Hematopoietic multipotent progenitor cell treated with erythropoietin and hydrocortisone succinate and interleukin-3 and kit ligand, for 8 days (in vitro differentiated cells): ENCODE data around the gene CCDC69.
"Not testable (repeated sequence)": the region's sequence is repeated elsewhere in the genome, so short reads cannot be mapped to it uniquely, and the experiment has no call there.

ENCODE experiments used
- DNase-seq: peaks from one replicate; pipeline ENCODE4 v3.0.0-alpha.2; 2015

Gene CCDC69

DNA sequence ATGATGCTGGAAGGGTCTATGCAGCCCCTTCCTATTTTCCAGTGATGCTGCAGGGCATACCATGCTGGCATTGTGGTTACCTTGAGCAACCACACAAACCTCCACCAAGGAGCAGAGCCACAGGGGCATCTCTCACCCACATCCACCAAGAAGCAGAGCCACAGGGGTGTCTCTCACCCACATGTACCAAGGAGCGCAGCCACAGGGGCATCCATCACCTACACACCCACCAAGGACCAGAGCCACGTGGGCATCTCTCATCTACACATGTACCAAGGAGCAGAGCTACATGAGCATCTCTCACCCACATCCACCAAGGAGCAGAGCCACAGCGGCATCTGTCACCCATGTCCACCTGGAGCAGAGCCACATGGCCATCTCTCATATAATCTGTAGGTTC lies 20.3 kb upstream of the CCDC69 start:
- DNase-seq = no peak

DNA sequence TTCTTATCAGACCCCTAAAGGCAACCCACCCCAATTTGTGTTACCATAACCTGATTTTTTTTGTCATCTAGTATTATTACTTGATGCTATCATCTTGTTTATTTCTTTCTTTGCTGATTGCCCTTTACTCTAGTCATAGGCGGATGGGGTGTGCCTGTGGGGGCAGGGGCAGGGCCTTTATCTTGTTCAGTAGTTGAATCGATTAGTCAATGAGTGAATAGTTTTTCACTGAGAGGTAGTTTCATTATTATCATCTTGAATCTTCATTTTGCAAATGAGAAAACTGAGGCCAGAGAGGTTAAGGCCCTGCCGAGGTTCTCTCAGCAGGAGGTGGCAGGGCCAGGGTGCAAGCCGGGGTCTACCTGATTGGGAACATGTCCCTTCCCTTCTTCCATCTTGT lies 19.7 kb upstream of the CCDC69 start:
- no peak for DNase-seq

DNA sequence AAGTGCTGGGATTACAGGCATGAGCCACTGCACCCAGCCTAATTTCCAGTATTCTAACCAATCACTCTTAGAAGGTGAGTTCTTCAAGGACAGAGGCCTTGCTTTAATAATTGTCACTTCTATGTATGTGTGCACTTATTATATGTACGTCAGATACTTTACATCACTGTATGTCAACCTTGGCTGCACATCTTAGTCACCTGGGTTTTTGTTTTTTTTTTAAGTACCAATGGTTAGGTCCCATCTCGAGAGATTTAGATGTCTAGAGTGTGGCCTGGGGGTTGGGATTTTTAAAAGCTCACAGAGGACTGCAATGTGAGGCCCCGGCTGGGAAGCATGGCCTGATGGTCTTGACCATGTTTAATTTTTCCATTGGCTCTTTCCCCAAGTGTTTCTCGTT lies 19.2 kb upstream of the CCDC69 start:
- DNase-seq = no peak

DNA sequence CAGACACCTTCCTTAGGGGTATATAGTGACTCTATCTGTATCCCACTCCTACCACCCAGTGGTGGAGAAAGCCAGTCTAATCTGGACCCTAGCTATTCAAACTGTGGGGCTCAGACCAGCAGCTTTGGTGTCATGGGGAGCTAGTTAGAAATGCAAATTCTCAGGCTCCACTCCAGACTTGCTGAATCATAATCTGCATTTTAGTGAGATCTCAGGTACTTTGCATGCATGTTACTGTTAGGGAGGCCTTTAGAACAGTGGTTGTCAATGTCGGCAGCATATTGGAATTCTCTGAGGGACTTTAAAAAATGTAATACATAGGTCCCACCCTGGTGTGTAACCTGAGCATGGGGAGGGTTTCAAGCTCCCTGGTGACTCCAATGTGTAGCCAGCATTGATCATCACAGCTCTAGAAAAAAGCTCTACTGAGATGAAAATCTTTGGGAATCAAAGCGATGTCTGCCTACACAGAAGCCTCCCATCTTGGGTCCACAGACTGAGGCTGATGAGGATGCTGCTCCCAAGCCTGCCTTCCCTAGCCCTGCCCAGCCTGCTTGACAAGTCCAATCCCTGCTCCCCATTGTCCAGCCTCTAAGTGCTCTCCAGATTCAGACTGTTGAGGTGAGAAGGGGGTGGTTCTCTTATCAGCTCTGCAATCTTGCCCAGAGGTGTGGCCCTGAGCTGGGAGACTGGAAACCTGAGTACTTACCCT lies 17.2 kb upstream of the CCDC69 start:
- no peak for DNase-seq

DNA sequence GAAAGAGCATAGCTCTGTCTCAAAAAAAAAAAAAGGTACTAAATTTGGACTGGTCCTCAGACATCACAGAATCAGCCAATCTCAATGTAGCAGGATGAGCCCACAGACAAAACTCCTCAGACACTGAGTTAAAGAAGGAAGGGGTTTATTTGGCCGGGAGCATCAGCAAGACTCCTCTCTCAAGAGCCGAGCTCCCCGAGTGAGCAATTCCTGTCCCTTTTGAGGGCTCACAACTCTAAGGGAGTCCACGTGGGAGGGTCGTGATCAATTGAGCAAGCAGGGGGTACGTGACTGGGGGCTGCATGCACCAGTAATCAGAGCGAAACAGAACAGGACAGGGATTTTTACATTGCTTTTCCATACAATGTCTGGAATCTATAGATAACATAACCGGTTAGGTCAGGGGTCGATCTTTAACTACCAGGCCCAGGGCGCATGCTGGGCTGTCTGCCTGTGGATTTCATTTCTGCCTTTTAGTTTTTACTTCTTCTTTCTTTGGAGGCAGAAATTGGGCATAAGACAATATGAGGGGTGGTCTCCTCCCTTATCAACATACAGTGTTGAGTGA lies 16.5 kb upstream of the CCDC69 start:
- not testable (repeated sequence) for DNase-seq

DNA sequence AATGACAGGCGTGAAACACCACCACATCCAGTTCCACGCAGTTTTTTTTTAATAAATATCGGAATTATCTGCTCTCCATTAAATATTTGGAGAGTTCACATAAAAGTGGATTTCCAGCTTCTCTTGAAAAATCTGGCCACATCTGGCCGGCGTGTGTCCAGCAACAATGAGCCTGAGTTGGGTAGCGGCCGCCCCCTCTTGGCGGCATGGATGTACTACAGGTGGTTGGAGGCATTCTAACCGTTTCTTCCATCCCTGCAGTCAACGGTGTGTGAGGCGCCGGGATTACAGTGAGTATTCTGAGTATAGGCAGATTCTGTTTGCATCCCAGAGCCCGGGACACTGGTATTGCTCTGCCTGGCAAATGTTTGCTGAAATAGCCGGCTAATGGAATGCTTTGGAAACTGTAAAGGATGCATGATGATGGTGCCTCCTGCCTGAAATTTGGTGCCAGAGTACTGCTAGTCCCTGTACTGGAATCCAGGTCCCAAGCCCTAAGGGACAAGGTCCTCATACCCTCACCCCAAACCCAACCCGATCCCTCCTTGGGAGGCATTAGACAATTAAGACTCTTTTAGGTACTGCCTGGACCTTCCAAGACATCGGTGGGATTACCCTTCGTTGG lies 15.5 kb upstream of the CCDC69 start:
- DNase-seq = peak; percentile 69

DNA sequence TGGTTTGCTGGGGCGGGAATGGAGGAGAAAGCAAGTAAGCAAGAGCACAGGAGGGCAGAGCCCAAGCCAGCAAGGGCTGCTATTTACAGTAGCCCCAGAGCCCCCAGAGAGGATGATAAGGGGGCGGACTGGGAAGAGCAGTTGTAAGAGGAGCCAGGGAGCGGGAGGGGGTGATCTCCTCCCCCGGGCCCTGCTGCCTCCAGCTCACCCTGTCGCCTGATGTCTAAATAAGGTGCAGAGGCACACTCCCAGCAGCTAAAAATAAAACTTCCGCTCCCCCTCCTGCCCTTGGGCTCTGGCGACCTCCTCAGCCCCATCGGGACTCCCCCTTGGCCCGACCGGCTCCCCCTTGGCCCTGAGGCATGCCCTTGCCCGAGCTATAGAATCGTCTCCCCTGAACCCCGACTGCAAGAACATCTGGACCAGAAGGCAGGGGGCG lies 14.4 kb upstream of the CCDC69 start:
- DNase-seq = no peak

DNA sequence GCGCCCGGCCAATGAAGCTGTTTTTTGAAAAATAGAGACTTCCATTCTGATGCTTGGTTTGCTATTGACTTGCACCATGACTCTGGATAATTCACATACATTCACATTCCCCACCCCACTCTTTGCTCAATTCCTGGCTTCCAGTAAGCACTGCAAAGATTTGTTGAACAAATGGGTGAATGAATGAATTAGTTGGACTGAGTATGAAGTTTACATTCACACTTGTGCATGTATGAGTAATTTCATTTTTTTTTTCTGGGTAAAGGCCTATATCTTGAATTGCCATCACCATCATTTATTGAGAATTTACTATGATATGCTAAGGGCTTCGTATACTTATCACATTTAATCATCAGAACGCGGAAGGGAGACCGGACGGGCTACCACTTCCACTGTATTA lies 13.8 kb upstream of the CCDC69 start:
- DNase-seq = no peak

DNA sequence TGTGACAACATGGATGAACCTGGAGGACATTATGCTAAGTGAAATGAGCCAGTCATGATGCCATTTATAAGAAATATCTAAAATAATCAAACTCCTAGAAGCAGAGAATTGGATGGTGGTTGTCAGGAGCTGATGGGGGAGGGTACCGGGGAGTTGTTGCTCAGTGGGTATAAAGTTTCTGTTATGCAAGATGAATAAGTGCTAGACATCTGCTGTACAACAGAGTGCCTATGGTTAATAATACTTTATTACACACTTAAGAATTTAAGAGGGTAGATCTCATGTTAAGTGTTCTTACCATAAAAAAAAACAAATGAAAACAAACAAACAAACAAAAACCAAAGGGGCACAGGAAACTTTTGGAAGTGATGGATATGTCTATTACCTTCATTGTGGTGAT lies 13.0 kb upstream of the CCDC69 start:
- no peak for DNase-seq

DNA sequence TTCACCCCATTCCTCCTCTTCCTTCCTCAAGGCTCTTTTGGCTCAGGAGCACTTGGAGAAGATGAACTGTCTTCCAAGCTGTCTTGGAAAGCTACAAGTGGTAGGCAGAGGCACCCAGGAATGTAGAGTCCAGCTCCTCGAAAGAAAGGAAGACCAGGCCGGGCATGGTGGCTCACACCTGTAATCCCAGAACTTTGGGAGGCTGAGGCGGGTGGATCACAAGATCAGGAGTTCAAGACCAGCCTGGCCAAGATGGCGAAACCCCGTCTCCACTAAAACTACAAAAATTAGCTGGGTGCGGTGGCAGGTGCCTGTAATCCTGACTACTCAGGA lies 11.3 kb upstream of the CCDC69 start:
- not testable (repeated sequence) for DNase-seq

DNA sequence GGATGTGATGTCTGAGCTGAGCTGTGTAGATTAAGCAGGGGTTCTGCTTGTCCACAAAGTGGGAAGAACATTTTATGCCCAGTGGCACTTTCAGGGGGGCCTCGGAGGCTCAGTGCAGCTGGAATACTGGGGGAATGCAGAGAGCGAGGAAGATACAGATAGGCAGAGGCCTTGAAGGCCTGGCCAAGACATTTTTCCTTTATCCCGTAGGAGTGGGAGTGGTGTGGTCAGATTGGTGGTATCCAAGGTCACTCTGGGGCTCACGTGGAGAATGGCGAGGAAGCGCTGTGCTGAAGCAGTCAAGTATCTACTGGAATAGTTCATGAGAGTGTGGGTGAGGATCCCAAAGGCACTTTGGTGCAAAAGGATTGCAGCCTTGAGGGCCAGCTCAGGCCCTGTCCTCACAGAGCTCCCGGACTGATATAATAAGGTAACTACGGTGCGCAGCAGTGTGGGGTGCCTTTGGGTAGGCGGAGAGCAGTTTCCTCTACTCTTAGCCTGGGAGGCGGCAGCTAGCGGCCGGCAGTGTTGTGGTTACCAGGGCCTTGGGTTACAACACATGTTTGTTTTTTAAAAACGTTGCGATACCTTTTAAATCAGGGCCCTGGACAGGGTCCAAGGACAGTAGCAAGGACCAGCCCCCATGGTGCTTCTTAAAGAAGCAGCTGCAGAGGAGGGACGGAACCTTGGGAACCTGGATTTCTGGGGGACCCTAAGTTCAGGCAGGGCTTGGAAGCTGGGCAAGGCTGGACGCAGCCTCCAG lies 10.8 kb upstream of the CCDC69 start:
- no peak for DNase-seq

DNA sequence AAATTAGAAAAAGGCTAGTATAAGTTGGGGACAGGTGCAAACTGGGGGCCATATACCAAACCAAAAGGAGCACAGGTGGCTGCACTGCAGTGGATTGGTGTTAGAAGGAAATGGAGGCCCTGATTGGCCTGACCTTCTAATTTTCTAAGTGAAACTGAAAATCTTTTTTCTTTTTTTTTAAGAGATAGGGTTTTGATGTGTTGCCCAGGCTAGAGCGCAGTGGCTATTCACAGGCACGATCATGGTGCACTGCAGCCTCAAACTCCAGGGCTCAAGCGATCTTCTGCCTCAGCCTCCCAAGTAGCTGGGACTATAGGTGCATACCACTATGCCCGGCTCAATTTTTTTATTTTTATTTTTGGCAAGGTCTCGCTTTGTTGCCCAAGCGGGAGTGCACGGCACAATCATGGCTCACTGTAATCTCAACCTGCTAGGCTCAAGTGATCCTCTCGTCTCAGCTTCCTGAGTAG lies 9.8 kb upstream of the CCDC69 start:
- no peak for DNase-seq

DNA sequence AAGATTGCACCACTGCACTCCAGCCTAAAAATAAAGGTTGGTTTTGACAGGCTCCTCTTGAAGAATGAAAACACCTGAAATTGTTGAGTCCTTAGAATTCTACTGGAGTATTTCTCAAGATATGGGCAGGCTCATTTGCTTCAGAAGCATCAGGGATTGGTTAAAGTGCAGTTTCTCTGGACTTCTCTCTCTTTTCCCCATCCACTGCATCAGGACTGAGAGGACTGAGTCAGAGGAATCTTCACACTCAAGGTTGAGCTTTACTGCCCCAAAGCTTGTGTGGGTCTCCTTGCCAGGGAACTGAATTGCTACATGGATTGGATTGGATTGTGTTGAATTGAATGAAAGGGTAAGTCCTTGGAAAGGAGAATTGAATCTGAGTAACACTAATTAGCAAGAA lies 7.5 kb upstream of the CCDC69 start:
- no peak for DNase-seq

DNA sequence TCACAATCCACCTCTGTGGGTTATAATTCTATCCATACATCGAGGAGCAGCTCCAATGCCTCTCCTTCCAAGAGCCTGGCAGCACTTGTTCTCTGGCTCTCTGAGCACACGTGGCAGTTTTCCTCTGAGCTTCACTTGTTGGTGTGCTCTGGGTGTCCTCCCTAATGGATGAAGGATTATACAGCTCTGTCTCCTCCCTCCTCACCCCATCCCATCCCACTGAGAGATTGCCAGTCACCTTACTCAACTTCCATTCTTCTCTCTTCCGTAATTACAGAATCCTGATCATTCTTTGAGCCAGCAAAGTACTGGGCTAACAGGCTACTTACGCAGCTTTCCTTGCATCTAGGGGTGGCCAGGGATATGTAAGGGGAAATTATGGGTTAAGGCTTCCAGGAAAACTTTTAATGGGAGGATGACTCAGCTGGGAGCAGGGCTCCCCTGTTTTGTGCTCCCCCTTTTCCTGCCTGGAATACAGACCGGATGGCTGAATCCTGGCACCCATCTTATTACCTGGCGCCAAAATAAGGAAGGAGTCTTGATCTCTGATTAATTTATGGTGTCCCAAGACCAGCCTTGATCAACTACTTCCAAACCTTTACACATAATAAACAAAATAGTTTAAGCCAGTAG lies 6.3 kb upstream of the CCDC69 start:
- no peak for DNase-seq

DNA sequence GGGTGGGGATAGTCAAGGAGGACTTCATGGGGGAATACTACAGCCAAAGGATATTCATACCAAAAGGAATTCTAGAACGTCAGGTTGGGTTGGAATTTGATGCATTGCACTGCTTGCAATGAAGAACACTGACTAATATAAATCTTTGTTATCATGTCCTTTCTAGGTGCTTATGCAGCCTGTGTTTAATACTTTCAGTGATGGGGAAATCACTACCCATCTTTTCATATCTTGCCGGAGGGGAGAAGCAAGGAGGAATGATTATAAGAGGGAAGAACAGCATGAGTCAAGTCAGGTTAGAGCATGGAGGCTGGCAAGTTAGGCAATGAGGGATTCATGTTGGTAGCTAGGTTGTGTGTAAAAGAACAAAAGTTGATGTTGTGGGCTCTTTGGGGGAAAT lies 5.1 kb upstream of the CCDC69 start:
- no peak for DNase-seq

DNA sequence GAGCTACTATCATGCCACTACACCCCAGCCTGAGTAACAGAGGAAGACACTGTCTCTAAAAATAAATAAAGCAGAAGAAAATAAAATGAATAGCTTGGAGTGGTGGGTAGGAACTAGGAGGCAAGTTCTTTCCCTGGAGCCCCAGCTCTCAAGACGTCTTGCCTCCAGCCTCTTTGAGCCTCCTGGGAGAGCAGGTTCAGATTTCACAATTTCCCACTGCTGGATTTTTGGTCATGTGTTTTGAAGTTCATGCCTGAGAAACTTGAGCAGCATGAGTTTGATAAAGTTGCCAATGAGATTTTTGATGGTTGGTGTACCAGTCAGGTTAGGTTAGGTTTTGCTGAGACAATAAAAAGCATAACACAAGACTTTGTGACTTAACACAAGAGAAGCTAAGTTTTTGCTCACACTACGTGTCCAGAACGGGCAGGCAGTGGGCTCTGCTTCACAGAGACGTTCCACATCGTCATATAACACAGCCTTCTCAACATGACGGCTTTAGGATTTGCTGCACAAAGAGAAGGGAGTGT lies 4.1 kb upstream of the CCDC69 start:
- no peak for DNase-seq

DNA sequence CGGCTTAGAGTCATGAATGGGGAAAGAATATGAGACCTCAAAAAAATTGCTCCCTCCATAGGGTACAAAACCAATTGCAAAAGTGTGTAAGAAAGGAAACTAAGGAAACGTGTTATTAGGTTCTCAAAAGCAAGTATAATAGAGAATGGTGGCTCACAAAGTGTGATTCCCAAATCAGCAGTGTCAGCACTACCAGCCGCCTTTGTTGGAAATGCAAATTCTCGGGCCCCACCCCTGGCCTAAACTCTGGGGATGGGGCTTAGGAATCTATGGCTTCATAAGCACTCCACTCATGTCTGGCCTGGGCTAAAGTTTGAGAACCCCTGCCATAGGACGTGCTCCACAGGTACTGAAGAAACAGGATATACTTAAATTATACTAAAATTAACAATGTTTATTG lies 1.6 kb upstream of the CCDC69 start:
- no peak for DNase-seq

DNA sequence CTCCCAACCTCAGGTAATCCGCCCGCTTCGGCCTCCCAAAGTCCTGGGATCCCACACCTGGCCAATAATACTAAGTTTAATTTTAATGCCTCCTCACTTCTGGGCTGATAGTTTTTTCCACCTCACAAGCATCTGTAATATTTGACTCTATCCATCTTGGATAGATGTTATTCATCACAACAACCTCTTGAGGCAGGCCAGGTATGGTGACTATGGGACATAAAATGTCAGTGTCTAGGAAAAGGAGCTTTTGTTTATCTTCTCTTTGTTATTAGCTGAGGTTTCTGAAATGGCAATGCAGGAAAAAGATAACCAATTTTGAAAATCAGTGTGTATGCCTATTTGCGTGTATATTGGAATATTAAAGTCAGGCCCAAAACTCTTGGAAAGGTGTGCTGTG lies 1.2 kb upstream of the CCDC69 start:
- DNase-seq = no peak

DNA sequence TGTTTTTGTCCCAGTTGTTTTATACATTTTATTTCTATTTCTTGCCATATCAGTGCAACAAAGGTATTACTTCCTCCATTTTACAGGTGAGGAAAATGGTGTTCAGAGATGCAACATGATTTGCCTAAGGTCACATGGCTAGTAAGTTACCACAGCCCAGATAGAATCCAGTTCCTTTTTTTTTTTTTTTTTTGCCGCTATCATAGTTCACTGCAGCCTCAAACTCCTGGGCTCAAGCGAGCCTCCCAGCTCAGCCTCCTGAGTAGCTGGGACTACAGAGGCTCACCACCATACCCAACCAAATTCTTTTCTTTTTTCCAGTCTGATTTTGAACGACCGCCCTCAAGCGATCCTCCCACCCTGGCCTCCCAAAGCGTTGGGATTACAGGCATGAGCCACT lies 480 bp upstream of the CCDC69 start:
- DNase-seq = peak; percentile 33

DNA sequence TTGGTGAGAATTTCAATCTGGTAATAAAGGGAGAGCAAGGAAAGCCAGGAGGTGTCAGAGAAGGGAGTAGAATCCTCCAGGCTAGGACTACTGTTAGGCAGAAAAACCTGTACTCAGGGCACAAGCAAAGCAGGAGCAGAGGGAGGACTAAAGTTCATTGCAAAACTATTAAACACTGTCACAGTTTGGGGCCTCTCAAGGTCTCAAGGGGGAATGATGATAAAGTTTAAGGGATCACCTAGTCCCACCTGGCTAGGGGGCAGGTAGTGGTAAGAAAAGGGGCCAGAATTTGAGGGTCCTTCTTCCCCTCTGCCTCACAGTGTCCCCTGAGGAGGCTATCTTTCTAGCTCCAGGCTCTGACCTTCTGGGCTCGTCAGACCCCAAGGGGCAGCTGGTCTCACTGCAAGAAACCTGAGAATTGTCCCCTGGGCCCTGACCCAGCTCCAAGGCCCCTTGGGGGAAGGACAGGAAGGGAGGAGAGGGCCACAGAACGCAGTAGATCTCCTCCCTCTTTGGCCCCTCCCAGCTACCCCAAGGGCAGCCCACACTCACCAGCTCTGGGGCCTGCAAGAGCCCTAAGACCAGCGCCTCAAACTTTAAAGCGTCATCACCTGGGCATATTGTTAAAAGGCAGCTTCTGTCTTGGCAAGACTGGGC lies 974 bp downstream of the CCDC69 start:
- DNase-seq = peak; percentile 85

DNA sequence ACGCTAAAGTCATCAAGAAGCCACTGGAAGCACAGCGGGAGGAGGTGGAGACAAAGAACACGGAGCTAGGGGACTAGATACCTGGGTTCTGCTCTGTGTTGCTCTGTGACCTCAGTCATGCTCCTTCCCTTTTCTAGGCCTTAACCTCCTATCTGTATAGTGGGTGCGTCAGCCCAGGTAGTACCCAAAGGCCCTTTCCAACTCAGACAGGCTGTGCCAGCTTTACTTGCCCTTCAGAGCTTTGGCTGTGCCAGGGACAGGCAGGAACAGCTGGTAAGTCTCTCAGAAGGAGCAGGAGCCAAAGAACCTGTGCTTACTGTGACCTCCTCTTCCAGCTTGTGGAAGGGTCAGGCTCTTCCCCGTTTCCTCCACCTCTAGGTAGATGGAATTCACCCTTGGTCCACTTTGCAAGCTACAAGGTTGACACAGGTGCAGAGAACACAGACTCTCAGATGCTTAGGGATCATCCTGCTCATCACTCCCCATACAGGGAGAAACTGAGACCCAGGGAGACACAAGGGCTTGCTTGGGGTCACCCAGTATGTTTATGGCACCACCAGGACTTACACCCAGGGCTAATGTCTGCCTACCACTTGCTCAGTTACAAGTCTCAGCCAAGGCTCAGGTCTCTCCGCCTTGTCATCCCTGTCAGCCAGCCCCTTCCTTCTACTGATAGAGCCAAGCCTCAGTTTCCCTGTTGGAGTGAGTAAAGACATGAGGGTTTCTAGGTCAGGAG lies 1.7 kb downstream of the CCDC69 start:
- no peak for DNase-seq

DNA sequence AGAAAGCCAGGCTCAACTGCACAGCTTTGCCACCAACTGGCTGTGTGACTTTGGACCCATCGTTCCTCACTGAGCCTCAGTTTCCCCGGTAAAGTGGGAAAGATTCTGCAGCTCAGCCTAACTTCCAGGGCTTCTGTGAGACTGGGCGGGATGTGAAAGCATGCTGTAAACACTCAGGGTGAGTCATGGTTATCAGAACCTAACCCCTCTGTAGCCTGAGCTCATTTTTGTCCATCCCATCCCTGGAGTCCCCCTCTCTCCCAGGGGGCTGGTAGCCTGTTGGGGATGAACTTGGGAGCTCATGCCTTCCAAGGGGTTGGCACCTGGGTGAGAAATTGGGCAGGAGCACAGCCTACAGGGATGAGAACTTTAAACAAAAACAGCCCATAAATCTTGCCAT lies 2.3 kb downstream of the CCDC69 start:
- DNase-seq = no peak
